ENCODE measurements around the gene GAGE12J. TPM values are rescaled to one million over a fixed set of nuclear protein-coding genes. Genes with fewer than 3 reads are reported as not detected.

Gene GAGE12J
- total and polyA plus RNA-seq, 10 donors: not detected

GRCh38 chrX:49286136-49286535 lies 35.7 kb upstream of the GAGE12J start:
- intact Hi-C loops (cut with DNase I; ENCODE audit: low total_unique reads): no loop called here
- Histone ChIP-seq H3K27me3 (replicated peaks in 1 of 7) (peaks cover 0 to 7% (median 0%) of the 10 kb centered on the region in 7 donors), H3K9me3 (no peaks in the 10 kb centered on the region), H3K36me3 (peaks cover 0 to 17% (median 0%) of the 10 kb centered on the region in 6 donors), H3K27ac (no peak overlapping the region), H3K4me1 (no peaks in the 10 kb centered on the region), H3K4me3 (no peak overlapping the region)
- 78 to 100% (median 96%) methylated on average over 3 to 18 of the region's 18 CpGs for WGBS, 5 donors
- TF ChIP-seq CTCF (IDR thresholded peaks at IDR 0.05 in 8 of 11, conservative IDR thresholded peaks at IDR 0.05 in 3 of 11) (no peak), POLR2AphosphoS5 (IDR thresholded peaks at IDR 0.05) (peak in 1 of 3 donors; percentile 11)
- DNase-seq: no peak

GRCh38 chrX:49286581-49286980 lies 35.3 kb upstream of the GAGE12J start:
- Histone ChIP-seq H3K9me3 (no peaks in the 10 kb centered on the region), H3K27me3 (replicated peaks in 1 of 7) (peaks cover 0 to 7% (median 0%) of the 10 kb centered on the region in 7 donors), H3K4me3 (no peak overlapping the region), H3K4me1 (no peaks in the 10 kb centered on the region), H3K36me3 (peaks cover 0 to 17% (median 0%) of the 10 kb centered on the region in 6 donors), H3K27ac (no peak overlapping the region)
- intact Hi-C loops (cut with DNase I; ENCODE audit: low total_unique reads): no loop called here
- WGBS, 5 donors: 60 to 91% (median 83%) methylated on average over 1 to 4 of the region's 4 CpGs; no CpG with 5 or more reads in 1 of the 5 donors
- TF ChIP-seq POLR2A (IDR thresholded peaks at IDR 0.05) (no peak), CTCF (IDR thresholded peaks at IDR 0.05 in 8 of 11, conservative IDR thresholded peaks at IDR 0.05 in 3 of 11) (no peak), POLR2AphosphoS5 (IDR thresholded peaks at IDR 0.05) (no peak)
- no peak for DNase-seq

GRCh38 chrX:49287665-49288064 lies 34.2 kb upstream of the GAGE12J start:
- TF ChIP-seq CTCF (IDR thresholded peaks at IDR 0.05 in 8 of 11, conservative IDR thresholded peaks at IDR 0.05 in 3 of 11): no peak
- TF ChIP-seq POLR2A (IDR thresholded peaks at IDR 0.05): no peak
- no peak for TF ChIP-seq POLR2AphosphoS5 (IDR thresholded peaks at IDR 0.05)
- 81 to 100% (median 85%) methylated on average over 1 of the region's 1 CpG; no CpG with 5 or more reads in 1 of the 5 donors for WGBS, 5 donors
- Histone ChIP-seq H3K36me3 (peaks cover 0 to 17% (median 0%) of the 10 kb centered on the region in 6 donors), H3K4me1 (peaks cover 0 to 9% (median 1%) of the 10 kb centered on the region in 6 donors), H3K9me3 (no peaks in the 10 kb centered on the region), H3K27ac (no peak overlapping the region), H3K4me3 (no peak overlapping the region), H3K27me3 (replicated peaks in 1 of 7) (peaks cover 0 to 7% (median 0%) of the 10 kb centered on the region in 7 donors)
- intact Hi-C loops (cut with DNase I; ENCODE audit: low total_unique reads): no loop called here
- no peak for DNase-seq

- TF ChIP-seq CTCF (IDR thresholded peaks at IDR 0.05 in 8 of 11, conservative IDR thresholded peaks at IDR 0.05 in 3 of 11) (no peak), POLR2AphosphoS5 (IDR thresholded peaks at IDR 0.05) (no peak), POLR2A (IDR thresholded peaks at IDR 0.05) (no peak)
- Histone ChIP-seq H3K27me3 (replicated peaks in 1 of 7) (peaks cover 0 to 7% (median 0%) of the 10 kb centered on the region in 7 donors), H3K4me3 (no peak overlapping the region), H3K9me3 (no peaks in the 10 kb centered on the region), H3K36me3 (peaks cover 0 to 14% (median 0%) of the 10 kb centered on the region in 6 donors), H3K4me1 (peaks cover 0 to 11% (median 1%) of the 10 kb centered on the region in 6 donors), H3K27ac (no peak overlapping the region)
- 60 to 75% (median 67%) methylated on average over 1 to 7 of the region's 7 CpGs for WGBS, 5 donors
- intact Hi-C loops (cut with DNase I; ENCODE audit: low total_unique reads): no loop called here
- no peak for DNase-seq
Measured at GRCh38 chrX:49290215-49290614, 31.6 kb upstream of the GAGE12J start.
